Mesendoderm (in vitro differentiated cells): ENCODE results near the gene EPB41L3.

Experiments used
- DNase-seq: peaks from one replicate; pipeline ENCODE4 v3.0.0; 2013
- H2AK5ac ChIP-seq: 2 replicates; pipeline ENCODE4 v1.6.1; 2013; ENCODE audit warnings: low read length, inconsistent platforms
- H2BK120ac ChIP-seq: 2 replicates; pipeline ENCODE4 v1.6.1; 2013; ENCODE audit warnings: low read depth, mild to moderate bottlenecking, low read length, moderate library complexity, mixed read lengths
- H2BK15ac ChIP-seq: replicated peaks from 2 replicates; pipeline ENCODE4 v1.6.1; 2013; ENCODE audit warnings: low read depth, mild to moderate bottlenecking, moderate library complexity
- H2BK5ac ChIP-seq: 2 replicates; pipeline ENCODE4 v1.6.1; 2013; ENCODE audit warnings: low read length, inconsistent platforms
- H3K18ac ChIP-seq: 2 replicates; pipeline ENCODE4 v1.6.1; 2013; ENCODE audit warnings: mild to moderate bottlenecking, low read length, mixed read lengths
- H3K23ac ChIP-seq: one replicate; pipeline ENCODE4 v1.6.1; 2013; ENCODE audit warnings: low read length
- H3K27ac ChIP-seq: 2 replicates; pipeline ENCODE4 v1.5.1; 2013; ENCODE audit warnings: low read depth, mild to moderate bottlenecking, inconsistent platforms, low read length, moderate library complexity
- H3K27me3 ChIP-seq: 2 replicates; pipeline ENCODE4 v1.6.1; 2013; ENCODE audit warnings: low read length, control low read depth, mild to moderate bottlenecking, inconsistent platforms; ENCODE audit not compliant: insufficient read depth, poor library complexity
- H3K36me3 ChIP-seq: 2 replicates; pipeline ENCODE4 v1.6.1; 2013; ENCODE audit warnings: low read length, inconsistent platforms; ENCODE audit not compliant: control insufficient read depth, insufficient read depth
- H3K4ac ChIP-seq: one replicate; pipeline ENCODE4 v1.6.1; 2013; ENCODE audit warnings: low read depth, mild to moderate bottlenecking, low read length, moderate library complexity
- H3K4me1 ChIP-seq: 2 replicates; pipeline ENCODE4 v1.6.1; 2013; ENCODE audit warnings: low read depth, low read length, inconsistent platforms; ENCODE audit not compliant: control insufficient read depth
- H3K4me2 ChIP-seq: 2 replicates; pipeline ENCODE4 v1.6.1; 2013; ENCODE audit warnings: low read length
- H3K4me3 ChIP-seq: 2 replicates; pipeline ENCODE4 v1.5.1; 2013; ENCODE audit warnings: mild to moderate bottlenecking, low read length
- H3K56ac ChIP-seq: one replicate; pipeline ENCODE4 v1.6.1; 2013; ENCODE audit warnings: low read length
- H3K79me1 ChIP-seq: 2 replicates; pipeline ENCODE4 v1.6.1; 2013; ENCODE audit warnings: low read length, inconsistent platforms
- H3K79me2 ChIP-seq: 2 replicates; pipeline ENCODE4 v1.6.1; 2013; ENCODE audit warnings: mild to moderate bottlenecking, low read length; ENCODE audit not compliant: control insufficient read depth, insufficient read depth
- H3K9ac ChIP-seq: 2 replicates; pipeline ENCODE4 v1.6.1; 2013; ENCODE audit warnings: low read length, inconsistent platforms
- H4K5ac ChIP-seq: one replicate; pipeline ENCODE4 v1.6.1; 2013; ENCODE audit warnings: low read length
- H4K8ac ChIP-seq: one replicate; pipeline ENCODE4 v1.6.1; 2013; ENCODE audit warnings: low read depth, mild to moderate bottlenecking, control low read depth, low read length, moderate library complexity
- WGBS: extraction: QIAGEN DNeasy Blood & Tissue Kit; methylation state at CpG from one replicate; pipeline ENCODE4 v1.1.7; 2013; ENCODE audit warnings: low lambda C conversion rate, missing lambda C conversion rate; ENCODE audit not compliant: insufficient coverage; ENCODE audit errors: extremely low coverage; 5-methylcytosine and 5-hydroxymethylcytosine counted together

The EPB41L3 gene

DNA sequence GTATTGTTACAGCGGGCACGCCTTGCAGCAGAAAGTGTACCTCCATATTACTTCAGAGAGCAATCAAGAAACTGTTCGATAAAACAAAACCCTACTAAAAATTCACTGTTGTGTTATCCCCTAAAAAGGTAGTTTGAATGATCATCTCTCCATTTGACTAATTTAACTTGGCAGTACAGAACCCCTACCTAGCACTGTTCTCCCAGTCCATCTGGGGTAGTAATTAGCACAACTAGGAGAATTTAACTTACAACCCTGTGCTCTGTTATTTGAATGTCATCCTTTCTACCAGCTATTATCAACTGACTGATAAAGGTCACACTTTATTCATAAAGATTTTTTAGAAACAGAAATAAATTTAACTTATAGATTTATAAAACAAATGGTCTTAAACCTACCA lies 121.2 kb downstream of the EPB41L3 start:
- no peak overlapping the region for H3K4ac ChIP-seq
- H2AK5ac ChIP-seq, result no peak overlapping the region
- no peak overlapping the region for H4K5ac ChIP-seq
- DNase-seq, result no peak
- H3K4me1 ChIP-seq, result no peaks in the 10 kb centered on the region
- WGBS, result no CpG with 5 or more reads among the region's 3 CpGs
- no peak overlapping the region for H4K8ac ChIP-seq
- no peak overlapping the region for H3K9ac ChIP-seq
- H3K27me3 ChIP-seq, result no peaks in the 10 kb centered on the region
- no peak overlapping the region for H3K18ac ChIP-seq
- H3K4me2 ChIP-seq, result no peak overlapping the region
- no peak overlapping the region for H3K27ac ChIP-seq
- no peaks in the 10 kb centered on the region for H3K79me1 ChIP-seq
- no peak overlapping the region for H3K23ac ChIP-seq
- no peaks in the 10 kb centered on the region for H3K36me3 ChIP-seq
- H2BK120ac ChIP-seq, result no peak overlapping the region
- H2BK5ac ChIP-seq, result no peak overlapping the region
- H2BK15ac ChIP-seq, result no peak overlapping the region
- no peak overlapping the region for H3K4me3 ChIP-seq
- H3K56ac ChIP-seq, result no peak overlapping the region
- H3K79me2 ChIP-seq, result no peaks in the 10 kb centered on the region

DNA sequence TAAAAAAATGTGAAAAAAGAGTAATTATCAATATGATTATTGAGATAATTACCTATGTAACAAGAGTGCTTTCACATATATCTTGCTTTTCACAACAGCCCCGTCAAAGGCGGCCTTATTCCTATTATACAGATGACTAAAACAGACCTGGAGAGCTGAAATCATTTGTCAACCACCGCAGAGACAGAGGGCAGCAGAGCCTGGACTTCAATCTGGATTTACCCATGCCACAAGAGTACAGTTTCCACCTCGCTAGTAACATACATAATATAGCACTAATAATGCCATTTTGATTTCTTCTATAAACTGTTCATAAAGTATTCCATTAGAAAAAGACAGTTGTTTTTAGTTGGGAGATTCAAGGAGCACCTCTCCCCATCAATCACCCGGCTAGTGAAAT lies 121.8 kb downstream of the EPB41L3 start:
- no peak for DNase-seq
- Histone ChIP-seq H2BK120ac (no peak overlapping the region), H2BK15ac (no peak overlapping the region), H3K4ac (no peak overlapping the region), H3K56ac (no peak overlapping the region), H3K27me3 (no peaks in the 10 kb centered on the region), H3K18ac (no peak overlapping the region), H3K79me1 (no peaks in the 10 kb centered on the region), H3K4me1 (no peaks in the 10 kb centered on the region), H3K4me2 (no peak overlapping the region), H4K8ac (no peak overlapping the region), H3K4me3 (no peak overlapping the region), H4K5ac (no peak overlapping the region), H2BK5ac (no peak overlapping the region), H3K27ac (no peak overlapping the region), H3K23ac (no peak overlapping the region), H3K79me2 (no peaks in the 10 kb centered on the region), H2AK5ac (no peak overlapping the region), H3K36me3 (no peaks in the 10 kb centered on the region), H3K9ac (no peak overlapping the region)
- no CpG with 5 or more reads among the region's 5 CpGs for WGBS

DNA sequence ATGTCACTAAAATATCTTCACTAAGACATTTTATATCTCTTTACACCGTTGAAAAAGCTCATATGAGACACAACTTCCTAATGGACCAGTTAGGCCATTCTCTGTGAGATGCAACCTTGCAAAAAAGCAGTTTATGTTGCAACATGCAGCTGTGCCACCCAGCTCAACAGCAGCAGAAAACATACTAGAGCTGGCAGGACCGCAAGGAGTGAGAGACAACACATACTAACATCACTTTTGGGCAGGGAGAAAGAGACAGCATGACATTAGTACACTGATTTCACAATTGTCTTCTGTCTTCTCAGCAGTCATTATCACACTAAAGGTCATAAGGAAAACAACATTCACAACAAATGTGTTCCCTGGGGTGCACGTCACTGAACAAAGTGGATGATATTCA lies 122.9 kb downstream of the EPB41L3 start:
- Histone ChIP-seq H3K4me3 (no peak overlapping the region), H3K79me2 (no peaks in the 10 kb centered on the region), H2BK120ac (no peak overlapping the region), H3K27me3 (no peaks in the 10 kb centered on the region), H4K5ac (no peak overlapping the region), H2BK5ac (no peak overlapping the region), H3K79me1 (no peaks in the 10 kb centered on the region), H2BK15ac (no peak overlapping the region), H3K23ac (no peak overlapping the region), H3K36me3 (no peaks in the 10 kb centered on the region), H2AK5ac (no peak overlapping the region), H3K4ac (no peak overlapping the region), H3K27ac (no peak overlapping the region), H3K4me2 (no peak overlapping the region), H3K56ac (no peak overlapping the region), H4K8ac (no peak overlapping the region), H3K18ac (no peak overlapping the region), H3K9ac (no peak overlapping the region), H3K4me1 (no peaks in the 10 kb centered on the region)
- WGBS, result no CpG with 5 or more reads among the region's 3 CpGs
- DNase-seq, result no peak

DNA sequence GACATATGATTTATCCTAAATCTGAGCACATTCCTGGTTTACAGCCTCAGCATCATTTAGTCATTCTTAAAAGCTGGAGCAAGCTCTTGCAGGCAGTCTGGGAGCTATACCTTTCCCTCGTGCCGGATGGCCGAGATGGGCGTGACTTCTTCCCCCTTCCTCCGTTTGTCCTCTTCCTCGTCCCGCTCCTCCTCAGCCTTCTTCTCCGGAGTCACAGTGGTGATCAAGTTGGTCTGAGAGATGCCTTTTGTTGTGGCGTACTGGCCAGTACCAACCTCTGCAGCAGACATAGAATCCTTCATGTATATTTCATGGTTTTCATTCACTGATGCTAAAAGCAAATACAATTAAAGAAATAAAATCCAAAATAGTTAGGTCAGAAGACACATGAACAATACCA lies 124.2 kb downstream of the EPB41L3 start:
- H3K4me2 ChIP-seq, result no peak overlapping the region
- H2BK15ac ChIP-seq, result no peak overlapping the region
- H2BK120ac ChIP-seq, result no peak overlapping the region
- no peak overlapping the region for H3K4ac ChIP-seq
- H3K4me1 ChIP-seq, result peaks cover 2% of the 10 kb centered on the region
- no peak overlapping the region for H4K5ac ChIP-seq
- no CpG with 5 or more reads among the region's 9 CpGs for WGBS
- H3K36me3 ChIP-seq, result no peaks in the 10 kb centered on the region
- H4K8ac ChIP-seq, result no peak overlapping the region
- no peaks in the 10 kb centered on the region for H3K27me3 ChIP-seq
- H3K79me1 ChIP-seq, result no peaks in the 10 kb centered on the region
- no peak overlapping the region for H3K23ac ChIP-seq
- no peak overlapping the region for H3K56ac ChIP-seq
- H3K4me3 ChIP-seq, result no peak overlapping the region
- no peak for DNase-seq
- no peaks in the 10 kb centered on the region for H3K79me2 ChIP-seq
- no peak overlapping the region for H3K18ac ChIP-seq
- no peak overlapping the region for H2BK5ac ChIP-seq
- H2AK5ac ChIP-seq, result no peak overlapping the region
- no peak overlapping the region for H3K27ac ChIP-seq
- H3K9ac ChIP-seq, result no peak overlapping the region

DNA sequence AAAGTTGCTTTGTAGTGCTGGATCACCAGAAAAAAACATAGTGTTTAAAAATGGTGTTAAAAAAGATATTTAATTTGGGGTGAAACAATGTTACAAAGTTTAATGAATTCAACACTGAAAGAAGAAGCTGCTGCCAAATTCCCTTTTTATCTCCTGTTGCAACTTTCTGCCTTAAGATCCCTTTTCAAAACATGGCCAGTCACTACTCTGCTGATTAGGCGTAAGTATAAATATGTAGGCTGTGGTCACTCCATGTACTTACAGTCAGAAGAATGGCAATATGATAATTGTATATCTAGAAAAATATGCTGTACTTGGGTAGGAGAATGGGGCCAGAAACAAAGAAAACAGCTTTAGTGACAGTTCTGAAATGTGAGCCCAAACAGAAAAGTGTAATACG lies 124.8 kb downstream of the EPB41L3 start:
- Histone ChIP-seq H2AK5ac (no peak overlapping the region), H3K79me2 (no peaks in the 10 kb centered on the region), H3K23ac (no peak overlapping the region), H3K27me3 (no peaks in the 10 kb centered on the region), H3K56ac (no peak overlapping the region), H3K36me3 (no peaks in the 10 kb centered on the region), H3K4me3 (no peak overlapping the region), H3K4ac (no peak overlapping the region), H4K8ac (no peak overlapping the region), H3K27ac (no peak overlapping the region), H3K9ac (no peak overlapping the region), H2BK15ac (no peak overlapping the region), H2BK120ac (no peak overlapping the region), H3K4me1 (peaks cover 2% of the 10 kb centered on the region), H2BK5ac (no peak overlapping the region), H3K4me2 (no peak overlapping the region), H4K5ac (no peak overlapping the region), H3K18ac (no peak overlapping the region), H3K79me1 (no peaks in the 10 kb centered on the region)
- DNase-seq, result no peak
- WGBS, result no CpG with 5 or more reads among the region's 2 CpGs

DNA sequence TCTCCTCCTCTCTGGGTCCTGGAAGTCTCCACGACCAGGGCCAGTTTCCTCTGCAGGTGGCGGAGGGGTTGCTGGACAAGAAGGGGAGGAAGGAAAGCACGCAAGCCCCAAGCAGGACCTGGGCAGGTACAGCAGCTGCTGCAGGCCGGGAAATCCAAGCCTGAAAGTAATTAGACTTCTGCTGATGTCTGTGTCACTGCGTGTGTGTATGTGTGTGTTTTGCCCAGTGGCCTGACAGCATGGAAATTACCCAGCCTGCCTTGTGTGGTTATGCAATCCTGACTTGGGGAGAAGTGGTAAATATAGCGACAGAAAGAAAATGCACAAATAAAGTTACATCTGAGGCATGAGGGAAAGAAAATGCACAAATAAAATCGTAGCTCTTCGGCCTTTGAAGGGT lies 126.5 kb downstream of the EPB41L3 start:
- no CpG with 5 or more reads among the region's 8 CpGs for WGBS
- no peak overlapping the region for H3K56ac ChIP-seq
- H4K5ac ChIP-seq, result no peak overlapping the region

More for the DNA sequence above, 126.5 kb downstream of the EPB41L3 start:
- no peak overlapping the region for H2BK5ac ChIP-seq
- no peak for DNase-seq
- no peak overlapping the region for H3K27ac ChIP-seq
- H2BK15ac ChIP-seq, result no peak overlapping the region
- no peaks in the 10 kb centered on the region for H3K79me1 ChIP-seq
- H3K36me3 ChIP-seq, result no peaks in the 10 kb centered on the region
- H3K79me2 ChIP-seq, result no peaks in the 10 kb centered on the region
- H3K4ac ChIP-seq, result no peak overlapping the region
- no peak overlapping the region for H2BK120ac ChIP-seq
- H3K27me3 ChIP-seq, result no peaks in the 10 kb centered on the region
- no peak overlapping the region for H4K8ac ChIP-seq
- H3K4me3 ChIP-seq, result no peak overlapping the region
- H3K23ac ChIP-seq, result no peak overlapping the region
- H2AK5ac ChIP-seq, result no peak overlapping the region
- H3K18ac ChIP-seq, result no peak overlapping the region
- peaks cover 2% of the 10 kb centered on the region for H3K4me1 ChIP-seq
- no peak overlapping the region for H3K9ac ChIP-seq
- H3K4me2 ChIP-seq, result no peak overlapping the region
